Neuronal stem cell (in vitro differentiated cells): ENCODE results near the gene ZNF397.

Experiments used
- DNase-seq: peaks from one replicate; pipeline ENCODE4 v3.0.0-alpha.2; 2013; ENCODE audit warnings: low spot score
- H2AFZ ChIP-seq: one replicate; pipeline ENCODE4 v1.6.1; 2013; ENCODE audit warnings: mild to moderate bottlenecking, low read length, inconsistent platforms
- H2AK5ac ChIP-seq: 2 replicates; pipeline ENCODE4 v1.6.1; 2013; ENCODE audit warnings: low read depth, mild to moderate bottlenecking, inconsistent platforms, low read length, moderate library complexity, mixed read lengths
- H2BK120ac ChIP-seq: 2 replicates; pipeline ENCODE4 v1.6.1; 2013; ENCODE audit warnings: low read depth, mild to moderate bottlenecking, inconsistent platforms, low read length, moderate library complexity, mixed read lengths
- H2BK12ac ChIP-seq: one replicate; pipeline ENCODE4 v1.6.1; 2013; ENCODE audit warnings: low read length, inconsistent platforms
- H2BK15ac ChIP-seq: 2 replicates; pipeline ENCODE4 v1.6.1; 2013; ENCODE audit warnings: mild to moderate bottlenecking, low read length, inconsistent platforms, mixed read lengths
- H2BK5ac ChIP-seq: one replicate; pipeline ENCODE4 v1.6.1; 2013; ENCODE audit warnings: inconsistent platforms, mild to moderate bottlenecking, low read length, moderate library complexity
- H3K14ac ChIP-seq: one replicate; pipeline ENCODE4 v1.6.1; 2013; ENCODE audit warnings: low read length, inconsistent platforms
- H3K18ac ChIP-seq: 2 replicates; pipeline ENCODE4 v1.6.1; 2013; ENCODE audit warnings: low read length, inconsistent platforms
- H3K23ac ChIP-seq: 2 replicates; pipeline ENCODE4 v1.6.1; 2013; ENCODE audit warnings: low read depth, mild to moderate bottlenecking, mixed read lengths, low read length, inconsistent platforms; ENCODE audit not compliant: poor library complexity
- H3K27ac ChIP-seq: replicated peaks from 3 replicates; pipeline ENCODE4 v1.5.1; 2013; ENCODE audit warnings: low read length, inconsistent platforms
- H3K27me3 ChIP-seq, 3 experiments: 2 replicates each; pipeline ENCODE4 v1.6.1; 2013; ENCODE audit warnings: low read length in 3 of 3, mild to moderate bottlenecking in 2 of 3, inconsistent platforms in 1 of 3, low read depth in 1 of 3, mixed read lengths in 1 of 3, moderate library complexity in 1 of 3; ENCODE audit not compliant: control insufficient read depth in 3 of 3, insufficient read depth in 3 of 3
- H3K36me3 ChIP-seq, 2 donors: replicated peaks in 1 of 2; 2 replicates each; pipeline ENCODE4 v1.6.1; 2013; ENCODE audit warnings: low read length in 2 of 2; ENCODE audit not compliant: control insufficient read depth in 2 of 2, insufficient read depth in 2 of 2
- H3K4ac ChIP-seq: 2 replicates; pipeline ENCODE4 v1.6.1; 2013; ENCODE audit warnings: inconsistent platforms, mild to moderate bottlenecking, low read length, moderate library complexity
- H3K4me1 ChIP-seq, 2 donors: 1 replicate in 1 of 2; 2 replicates in 1 of 2; pipeline ENCODE4 v1.6.1; 2013; ENCODE audit warnings: low read length in 2 of 2, low read depth in 1 of 2; ENCODE audit not compliant: control insufficient read depth in 2 of 2, insufficient read depth in 1 of 2
- H3K4me2 ChIP-seq: one replicate; pipeline ENCODE4 v1.6.1; 2013; ENCODE audit warnings: mild to moderate bottlenecking, low read length, inconsistent platforms; ENCODE audit not compliant: insufficient read depth, poor library complexity, severe bottlenecking
- H3K4me3 ChIP-seq, 2 donors: 2 replicates each; pipeline ENCODE4 v1.5.1; 2013; ENCODE audit warnings: low read length in 2 of 2, mild to moderate bottlenecking in 2 of 2, inconsistent platforms in 1 of 2, moderate library complexity in 1 of 2
- H3K79me1 ChIP-seq: one replicate; pipeline ENCODE4 v1.6.1; 2013; ENCODE audit warnings: low read depth, mild to moderate bottlenecking, inconsistent platforms, low read length, moderate library complexity
- H3K9ac ChIP-seq: one replicate; pipeline ENCODE4 v1.6.1; 2013; ENCODE audit warnings: mild to moderate bottlenecking, low read depth, low read length, inconsistent platforms; ENCODE audit not compliant: poor library complexity
- H3K9me3 ChIP-seq, 2 donors: replicated peaks in 1 of 2; 2 replicates each; pipeline versions ENCODE3 to v1.6.1; 2013; ENCODE audit warnings: low read length in 2 of 2, mild to moderate bottlenecking in 2 of 2, inconsistent platforms in 1 of 2, low read depth in 1 of 2, mixed read lengths in 1 of 2, moderate library complexity in 1 of 2; ENCODE audit not compliant: control insufficient read depth in 2 of 2, insufficient read depth in 1 of 2
- H4K8ac ChIP-seq: one replicate; pipeline ENCODE4 v1.6.1; 2013; ENCODE audit warnings: low read depth, mild to moderate bottlenecking, inconsistent platforms, low read length, moderate library complexity
- H4K91ac ChIP-seq: one replicate; pipeline ENCODE4 v1.6.1; 2013; ENCODE audit warnings: low read length, low read depth, mild to moderate bottlenecking, inconsistent platforms; ENCODE audit not compliant: poor library complexity
- WGBS, 2 donors: extraction: QIAGEN DNeasy Blood & Tissue Kit; methylation state at CpG; one replicate each; pipeline ENCODE4 v1.1.7; 2013; ENCODE audit warnings: missing lambda C conversion rate in 2 of 2, mixed read lengths in 1 of 2; ENCODE audit not compliant: insufficient read length in 2 of 2, insufficient replicate concordance in 1 of 2; ENCODE audit errors: extremely low coverage in 2 of 2; 5-methylcytosine and 5-hydroxymethylcytosine counted together

ZNF397 gene

GRCh38 chr18:35271656-35272055 lies 30.8 kb downstream of the ZNF397 start:
- peaks cover 8 to 15% of the 10 kb centered on the region in 2 donors for H3K9me3 ChIP-seq
- H2BK5ac ChIP-seq: no peak overlapping the region
- no CpG with 5 or more reads among the region's 35 CpGs for WGBS, 2 donors
- no peaks in the 10 kb centered on the region for H3K79me1 ChIP-seq
- no peak overlapping the region for H3K18ac ChIP-seq
- H2BK12ac ChIP-seq: no peak overlapping the region
- DNase-seq: no peak
- no peaks in the 10 kb centered on the region for H3K36me3 ChIP-seq
- H3K27ac ChIP-seq: no peak overlapping the region
- no peak overlapping the region for H2BK120ac ChIP-seq
- no peak overlapping the region for H3K14ac ChIP-seq
- no peak overlapping the region for H4K8ac ChIP-seq
- no peak overlapping the region for H3K4me2 ChIP-seq
- H4K91ac ChIP-seq: no peak overlapping the region
- no peak overlapping the region for H2AFZ ChIP-seq
- H3K4ac ChIP-seq: no peak overlapping the region
- no peak overlapping the region for H3K4me3 ChIP-seq
- H3K4me1 ChIP-seq: no peaks in the 10 kb centered on the region
- no peak overlapping the region for H3K23ac ChIP-seq
- H2AK5ac ChIP-seq: no peak overlapping the region
- no peak overlapping the region for H3K9ac ChIP-seq
- H3K27me3 ChIP-seq: no peaks in the 10 kb centered on the region
- H2BK15ac ChIP-seq: no peak overlapping the region

- Histone ChIP-seq H2BK5ac (no peak overlapping the region), H3K4me3 (no peak overlapping the region), H2BK120ac (no peak overlapping the region), H3K36me3 (peaks cover 0 to 1% of the 10 kb centered on the region in 2 donors), H3K4me2 (no peak overlapping the region), H3K27me3 (no peaks in the 10 kb centered on the region), H2BK15ac (no peak overlapping the region), H4K91ac (no peak overlapping the region), H3K4me1 (no peaks in the 10 kb centered on the region), H3K4ac (no peak overlapping the region), H3K9ac (no peak overlapping the region), H2AFZ (no peak overlapping the region), H3K23ac (no peak overlapping the region), H2AK5ac (no peak overlapping the region), H3K27ac (no peak overlapping the region), H2BK12ac (no peak overlapping the region), H3K9me3 (peaks cover 5 to 7% of the 10 kb centered on the region in 2 donors), H3K79me1 (no peaks in the 10 kb centered on the region), H3K18ac (no peak overlapping the region), H4K8ac (no peak overlapping the region), H3K14ac (no peak overlapping the region)
- no CpG with 5 or more reads among the region's 3 CpGs for WGBS, 2 donors
- DNase-seq: no peak
Observed at GRCh38 chr18:35276267-35276666, 35.4 kb downstream of the ZNF397 start.

- no peaks in the 10 kb centered on the region for H3K27me3 ChIP-seq
- no peak overlapping the region for H2BK12ac ChIP-seq
- no peak overlapping the region for H3K18ac ChIP-seq
- H4K91ac ChIP-seq: no peak overlapping the region
- no peak overlapping the region for H2BK15ac ChIP-seq
- H3K4ac ChIP-seq: no peak overlapping the region
- no peak overlapping the region for H2BK5ac ChIP-seq
- H2AK5ac ChIP-seq: no peak overlapping the region
- H3K27ac ChIP-seq: no peak overlapping the region
- H2AFZ ChIP-seq: no peak overlapping the region
- no peak overlapping the region for H3K4me3 ChIP-seq
- no peak for DNase-seq
- H3K9ac ChIP-seq: no peak overlapping the region
- no peak overlapping the region for H3K4me2 ChIP-seq
- peaks cover 6 to 8% of the 10 kb centered on the region in 2 donors for H3K9me3 ChIP-seq
- no peak overlapping the region for H4K8ac ChIP-seq
- H3K14ac ChIP-seq: no peak overlapping the region
- no peaks in the 10 kb centered on the region for H3K79me1 ChIP-seq
- H3K4me1 ChIP-seq: no peaks in the 10 kb centered on the region
- peaks cover 0 to 1% of the 10 kb centered on the region in 2 donors for H3K36me3 ChIP-seq
- H2BK120ac ChIP-seq: no peak overlapping the region
- no peak overlapping the region for H3K23ac ChIP-seq
Observed at GRCh38 chr18:35277633-35278032, 36.8 kb downstream of the ZNF397 start.

GRCh38 chr18:35278085-35278484 lies 37.3 kb downstream of the ZNF397 start:
- no peaks in the 10 kb centered on the region for H3K79me1 ChIP-seq
- no peak overlapping the region for H2BK5ac ChIP-seq
- no peak overlapping the region for H4K8ac ChIP-seq
- H3K4me3 ChIP-seq: no peak overlapping the region
- H3K4me2 ChIP-seq: no peak overlapping the region
- no peaks in the 10 kb centered on the region for H3K27me3 ChIP-seq
- H2BK15ac ChIP-seq: no peak overlapping the region
- no CpG with 5 or more reads among the region's 1 CpG for WGBS, 2 donors
- H3K36me3 ChIP-seq: peaks cover 0 to 1% of the 10 kb centered on the region in 2 donors
- H4K91ac ChIP-seq: no peak overlapping the region
- no peak overlapping the region for H3K18ac ChIP-seq
- no peak overlapping the region for H2BK12ac ChIP-seq
- H2BK120ac ChIP-seq: no peak overlapping the region
- H3K27ac ChIP-seq: no peak overlapping the region
- H3K9me3 ChIP-seq: peaks cover 7 to 9% of the 10 kb centered on the region in 2 donors
- no peak overlapping the region for H3K9ac ChIP-seq
- H3K14ac ChIP-seq: no peak overlapping the region
- DNase-seq: no peak
- no peak overlapping the region for H2AFZ ChIP-seq
- no peak overlapping the region for H3K23ac ChIP-seq
- H3K4me1 ChIP-seq: no peaks in the 10 kb centered on the region
- no peak overlapping the region for H3K4ac ChIP-seq
- no peak overlapping the region for H2AK5ac ChIP-seq
